ENCODE measurements around the gene P2RY6.

The P2RY6 gene

DNA sequence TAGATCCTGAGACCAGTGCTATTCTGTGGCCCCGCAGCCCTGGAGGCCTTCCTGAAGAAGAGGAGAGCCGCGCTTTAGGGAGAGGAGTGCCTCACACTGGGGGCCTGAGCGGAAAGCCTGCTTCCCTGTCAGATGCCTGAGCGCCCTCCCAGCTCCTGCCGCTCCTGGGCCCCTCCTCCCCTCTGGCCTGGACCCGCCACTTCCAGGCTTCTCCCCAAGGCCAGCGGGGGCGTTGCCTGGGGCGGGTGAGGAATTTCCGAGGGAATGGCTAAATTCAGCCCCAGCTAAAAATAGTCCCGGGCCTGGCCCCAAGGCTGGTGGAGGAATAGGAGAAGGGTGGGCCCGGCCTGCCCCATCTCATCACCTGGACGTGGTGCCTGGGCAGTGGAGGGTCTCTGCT lies 51.3 kb downstream of the P2RY6 start:
- no peak overlapping the region for H3K23ac ChIP-seq (ENCODE audit: low read depth, low read length, poor library complexity)
- peak overlapping the region; percentile 24 for H3K9ac ChIP-seq (ENCODE audit: low read depth, low read length, poor library complexity)
- WGBS, 2 donors (ENCODE audit: extremely low coverage in 2 of 2, insufficient read length in 2 of 2, insufficient replicate concordance in 1 of 2), result no CpG with 5 or more reads among the region's 14 CpGs
- H3K18ac ChIP-seq (ENCODE audit: low read length), result peak overlapping the region; percentile 88
- no peak for DNase-seq (ENCODE audit: low spot score)
- H3K14ac ChIP-seq (ENCODE audit: low read length), result no peak overlapping the region
- peaks cover 47 to 50% of the 10 kb centered on the region in 2 donors for H3K4me1 ChIP-seq (ENCODE audit: control insufficient read depth in 2 of 2, insufficient read depth in 1 of 2, low read depth in 1 of 2, low read length in 2 of 2)
- no peak overlapping the region for H2BK12ac ChIP-seq (ENCODE audit: low read length)
- H3K27me3 ChIP-seq (ENCODE audit: control insufficient read depth in 3 of 3, insufficient read depth in 3 of 3, low read depth in 1 of 3, low read length in 3 of 3), result no peaks in the 10 kb centered on the region
- peak overlapping the region; percentile 2 for H2BK120ac ChIP-seq (ENCODE audit: low read depth, low read length)
- H3K9me3 ChIP-seq (replicated peaks in 1 of 2; ENCODE audit: control insufficient read depth in 2 of 2, insufficient read depth in 1 of 2, low read depth in 1 of 2, low read length in 2 of 2), result no peaks in the 10 kb centered on the region
- no peak overlapping the region for H3K4ac ChIP-seq (ENCODE audit: low read length)
- H2BK5ac ChIP-seq (ENCODE audit: low read length), result peak overlapping the region; percentile 82
- H2AFZ ChIP-seq (ENCODE audit: low read length), result no peak overlapping the region
- no peak overlapping the region for H4K8ac ChIP-seq (ENCODE audit: low read depth, low read length)
- H3K4me3 ChIP-seq (ENCODE audit: low read length in 2 of 2), result no peak overlapping the region
- H3K36me3 ChIP-seq (replicated peaks in 1 of 2; ENCODE audit: control insufficient read depth in 2 of 2, insufficient read depth in 2 of 2, low read length in 2 of 2), result peaks cover 6 to 50% of the 10 kb centered on the region in 2 donors
- no peak overlapping the region for H4K91ac ChIP-seq (ENCODE audit: low read depth, low read length, poor library complexity)
- peak overlapping the region; percentile 35 for H3K4me2 ChIP-seq (ENCODE audit: insufficient read depth, low read length, poor library complexity, severe bottlenecking)
- H3K27ac ChIP-seq (replicated peaks; ENCODE audit: low read length), result peak overlapping the region; percentile 62
- peak overlapping the region; percentile 91 for H2AK5ac ChIP-seq (ENCODE audit: low read depth, low read length)
- H3K79me1 ChIP-seq (ENCODE audit: low read depth, low read length), result peaks cover 27% of the 10 kb centered on the region
- H2BK15ac ChIP-seq (ENCODE audit: low read length), result no peak overlapping the region

DNA sequence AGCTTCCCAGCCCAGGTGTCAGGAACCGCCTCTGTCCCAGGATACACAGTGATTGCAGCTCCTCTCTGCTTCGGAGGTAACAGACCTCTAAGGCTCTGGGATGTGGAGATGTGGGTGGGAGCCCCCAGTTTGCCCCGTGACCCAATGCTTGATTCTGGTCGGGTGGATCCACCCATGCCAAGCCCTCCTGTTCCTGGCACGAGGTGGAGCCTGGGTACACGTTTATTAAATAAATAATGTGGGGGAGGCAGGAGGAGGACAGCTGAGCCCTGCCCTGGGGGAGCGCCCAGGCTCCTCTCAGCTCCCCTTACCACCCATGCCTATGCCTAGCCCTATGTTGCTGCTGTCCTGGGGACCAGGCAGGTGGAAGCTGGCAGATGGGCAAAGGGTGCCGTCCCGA lies 52.0 kb downstream of the P2RY6 start:
- Histone ChIP-seq H3K9me3 (replicated peaks in 1 of 2; ENCODE audit: control insufficient read depth in 2 of 2, insufficient read depth in 1 of 2, low read depth in 1 of 2, low read length in 2 of 2) (no peaks in the 10 kb centered on the region), H3K23ac (ENCODE audit: low read depth, low read length, poor library complexity) (no peak overlapping the region), H2AK5ac (ENCODE audit: low read depth, low read length) (peak overlapping the region; percentile 87), H3K27ac (replicated peaks; ENCODE audit: low read length) (peak overlapping the region; percentile 62), H3K4me3 (ENCODE audit: low read length in 2 of 2) (no peak overlapping the region), H2BK12ac (ENCODE audit: low read length) (peak overlapping the region; percentile 67), H3K36me3 (replicated peaks in 1 of 2; ENCODE audit: control insufficient read depth in 2 of 2, insufficient read depth in 2 of 2, low read length in 2 of 2) (peaks cover 3 to 47% of the 10 kb centered on the region in 2 donors), H4K91ac (ENCODE audit: low read depth, low read length, poor library complexity) (no peak overlapping the region), H2BK5ac (ENCODE audit: low read length) (peak overlapping the region; percentile 82), H3K79me1 (ENCODE audit: low read depth, low read length) (peaks cover 27% of the 10 kb centered on the region), H3K4me2 (ENCODE audit: insufficient read depth, low read length, poor library complexity, severe bottlenecking) (no peak overlapping the region), H4K8ac (ENCODE audit: low read depth, low read length) (no peak overlapping the region), H2AFZ (ENCODE audit: low read length) (no peak overlapping the region), H3K27me3 (ENCODE audit: control insufficient read depth in 3 of 3, insufficient read depth in 3 of 3, low read depth in 1 of 3, low read length in 3 of 3) (no peaks in the 10 kb centered on the region), H2BK120ac (ENCODE audit: low read depth, low read length) (peak overlapping the region; percentile 77), H3K18ac (ENCODE audit: low read length) (peak overlapping the region; percentile 88), H3K4me1 (ENCODE audit: control insufficient read depth in 2 of 2, insufficient read depth in 1 of 2, low read depth in 1 of 2, low read length in 2 of 2) (peaks cover 53 to 55% of the 10 kb centered on the region in 2 donors), H2BK15ac (ENCODE audit: low read length) (peak overlapping the region; percentile 47), H3K9ac (ENCODE audit: low read depth, low read length, poor library complexity) (no peak overlapping the region), H3K4ac (ENCODE audit: low read length) (no peak overlapping the region), H3K14ac (ENCODE audit: low read length) (no peak overlapping the region)
- no CpG with 5 or more reads among the region's 9 CpGs for WGBS, 2 donors (ENCODE audit: extremely low coverage in 2 of 2, insufficient read length in 2 of 2, insufficient replicate concordance in 1 of 2)
- no peak for DNase-seq (ENCODE audit: low spot score)

DNA sequence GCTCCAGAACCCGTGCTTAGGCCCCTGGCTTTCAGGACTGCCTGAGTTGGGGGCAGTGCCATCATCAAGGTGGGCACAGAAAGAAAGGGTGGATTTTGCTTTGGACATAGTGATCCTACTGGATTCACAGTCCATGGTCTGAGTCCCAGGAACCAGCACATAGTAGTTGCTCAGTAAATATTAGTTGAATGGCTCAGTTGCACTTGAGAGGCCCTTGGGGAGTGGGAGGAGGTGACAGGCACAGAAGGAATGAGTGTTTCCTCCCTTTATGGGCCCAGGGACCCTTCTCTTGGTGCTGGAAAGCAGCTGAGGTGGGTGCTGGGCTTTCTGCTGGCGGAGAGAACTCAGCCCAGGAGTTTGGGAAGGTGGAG lies 52.5 kb downstream of the P2RY6 start:
- H3K4me3 ChIP-seq (ENCODE audit: low read length in 2 of 2), result no peak overlapping the region
- H3K4me1 ChIP-seq (ENCODE audit: control insufficient read depth in 2 of 2, insufficient read depth in 1 of 2, low read depth in 1 of 2, low read length in 2 of 2), result peaks cover 55% of the 10 kb centered on the region in 2 donors
- peak overlapping the region; percentile 47 for H2BK15ac ChIP-seq (ENCODE audit: low read length)
- H2AFZ ChIP-seq (ENCODE audit: low read length), result no peak overlapping the region
- no peak overlapping the region for H4K91ac ChIP-seq (ENCODE audit: low read depth, low read length, poor library complexity)
- no peak for DNase-seq (ENCODE audit: low spot score)
- no peak overlapping the region for H3K23ac ChIP-seq (ENCODE audit: low read depth, low read length, poor library complexity)
- no CpG with 5 or more reads among the region's 2 CpGs for WGBS, 2 donors (ENCODE audit: extremely low coverage in 2 of 2, insufficient read length in 2 of 2, insufficient replicate concordance in 1 of 2)
- no peak overlapping the region for H4K8ac ChIP-seq (ENCODE audit: low read depth, low read length)
- peak overlapping the region; percentile 88 for H3K18ac ChIP-seq (ENCODE audit: low read length)
- peaks cover 3 to 42% of the 10 kb centered on the region in 2 donors for H3K36me3 ChIP-seq (replicated peaks in 1 of 2; ENCODE audit: control insufficient read depth in 2 of 2, insufficient read depth in 2 of 2, low read length in 2 of 2)
- H2BK5ac ChIP-seq (ENCODE audit: low read length), result peak overlapping the region; percentile 71
- no peak overlapping the region for H3K9ac ChIP-seq (ENCODE audit: low read depth, low read length, poor library complexity)
- H2AK5ac ChIP-seq (ENCODE audit: low read depth, low read length), result peak overlapping the region; percentile 43
- no peaks in the 10 kb centered on the region for H3K9me3 ChIP-seq (replicated peaks in 1 of 2; ENCODE audit: control insufficient read depth in 2 of 2, insufficient read depth in 1 of 2, low read depth in 1 of 2, low read length in 2 of 2)
- H3K4me2 ChIP-seq (ENCODE audit: insufficient read depth, low read length, poor library complexity, severe bottlenecking), result no peak overlapping the region
- H3K14ac ChIP-seq (ENCODE audit: low read length), result peak overlapping the region; percentile 27
- H2BK120ac ChIP-seq (ENCODE audit: low read depth, low read length), result no peak overlapping the region
- no peaks in the 10 kb centered on the region for H3K27me3 ChIP-seq (ENCODE audit: control insufficient read depth in 3 of 3, insufficient read depth in 3 of 3, low read depth in 1 of 3, low read length in 3 of 3)
- H3K27ac ChIP-seq (replicated peaks; ENCODE audit: low read length), result peak overlapping the region; percentile 68
- peak overlapping the region; percentile 39 for H3K4ac ChIP-seq (ENCODE audit: low read length)
- no peak overlapping the region for H2BK12ac ChIP-seq (ENCODE audit: low read length)
- peaks cover 25% of the 10 kb centered on the region for H3K79me1 ChIP-seq (ENCODE audit: low read depth, low read length)

DNA sequence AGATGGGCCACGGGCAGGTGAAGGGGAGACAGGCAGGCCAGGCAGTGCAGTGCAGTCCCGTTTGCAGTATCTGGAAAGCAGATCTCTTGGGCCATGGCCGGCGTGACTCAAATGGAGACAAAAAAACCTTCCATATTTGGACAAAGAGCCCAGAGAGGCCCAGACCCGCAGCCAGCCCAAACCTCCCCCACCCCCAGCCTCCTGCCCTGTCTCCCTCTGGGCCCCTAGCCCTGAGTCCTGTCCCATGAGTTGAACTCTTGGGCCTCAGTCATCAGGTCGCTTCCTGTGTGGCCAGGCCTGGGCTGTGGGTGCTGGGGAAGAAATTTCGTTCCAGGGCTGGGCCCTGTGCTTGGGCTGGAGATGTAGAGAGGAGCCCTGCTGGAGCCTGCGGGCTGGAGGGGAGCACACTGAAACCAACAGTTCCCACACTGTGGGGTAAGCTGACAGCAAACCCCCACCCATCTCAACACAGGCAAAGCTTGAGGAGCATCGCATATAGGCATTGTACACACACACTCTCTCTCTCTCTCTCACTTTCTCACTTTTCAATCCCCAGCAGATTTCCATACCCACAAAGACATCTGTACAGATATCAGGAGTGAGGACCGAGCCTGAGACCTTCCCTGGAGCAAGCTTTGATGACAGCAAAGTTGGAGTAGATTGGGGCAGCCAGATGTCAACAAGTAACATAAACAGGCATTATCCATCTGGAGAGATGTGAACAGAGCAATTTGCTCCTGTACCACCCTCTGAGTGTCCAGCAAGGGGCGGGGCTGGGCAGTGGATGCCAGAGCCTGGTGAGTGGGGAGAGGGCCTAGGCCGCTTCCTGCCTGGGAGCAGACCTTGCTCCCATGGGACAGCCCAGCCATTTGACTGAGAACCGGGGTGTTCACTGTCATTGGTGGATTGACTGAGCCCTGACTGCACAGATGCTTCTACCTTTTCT lies 53.2 kb downstream of the P2RY6 start:
- peaks cover 25% of the 10 kb centered on the region for H3K79me1 ChIP-seq (ENCODE audit: low read depth, low read length)
- no peaks in the 10 kb centered on the region for H3K27me3 ChIP-seq (ENCODE audit: control insufficient read depth in 3 of 3, insufficient read depth in 3 of 3, low read depth in 1 of 3, low read length in 3 of 3)
- no peak overlapping the region for H3K9ac ChIP-seq (ENCODE audit: low read depth, low read length, poor library complexity)
- H3K4me2 ChIP-seq (ENCODE audit: insufficient read depth, low read length, poor library complexity, severe bottlenecking), result no peak overlapping the region
- peak overlapping the region; percentile 88 for H3K18ac ChIP-seq (ENCODE audit: low read length)
- H4K8ac ChIP-seq (ENCODE audit: low read depth, low read length), result no peak overlapping the region
- no peaks in the 10 kb centered on the region for H3K9me3 ChIP-seq (replicated peaks in 1 of 2; ENCODE audit: control insufficient read depth in 2 of 2, insufficient read depth in 1 of 2, low read depth in 1 of 2, low read length in 2 of 2)
- H2BK12ac ChIP-seq (ENCODE audit: low read length), result no peak overlapping the region
- H4K91ac ChIP-seq (ENCODE audit: low read depth, low read length, poor library complexity), result no peak overlapping the region
- H2BK15ac ChIP-seq (ENCODE audit: low read length), result peak overlapping the region; percentile 47
- peaks cover 57 to 61% of the 10 kb centered on the region in 2 donors for H3K4me1 ChIP-seq (ENCODE audit: control insufficient read depth in 2 of 2, insufficient read depth in 1 of 2, low read depth in 1 of 2, low read length in 2 of 2)
- H2AFZ ChIP-seq (ENCODE audit: low read length), result no peak overlapping the region
- H3K23ac ChIP-seq (ENCODE audit: low read depth, low read length, poor library complexity), result no peak overlapping the region
- no peak for DNase-seq (ENCODE audit: low spot score)
- peaks cover 3 to 39% of the 10 kb centered on the region in 2 donors for H3K36me3 ChIP-seq (replicated peaks in 1 of 2; ENCODE audit: control insufficient read depth in 2 of 2, insufficient read depth in 2 of 2, low read length in 2 of 2)
- no peak overlapping the region for H3K4ac ChIP-seq (ENCODE audit: low read length)
- peak overlapping the region; percentile 71 for H2BK5ac ChIP-seq (ENCODE audit: low read length)
- peak overlapping the region; percentile 68 for H3K27ac ChIP-seq (replicated peaks; ENCODE audit: low read length)
- WGBS, 2 donors (ENCODE audit: extremely low coverage in 2 of 2, insufficient read length in 2 of 2, insufficient replicate concordance in 1 of 2), result no CpG with 5 or more reads among the region's 13 CpGs
- no peak overlapping the region for H2BK120ac ChIP-seq (ENCODE audit: low read depth, low read length)
- H2AK5ac ChIP-seq (ENCODE audit: low read depth, low read length), result peak overlapping the region; percentile 43
- no peak overlapping the region for H3K4me3 ChIP-seq (ENCODE audit: low read length in 2 of 2)
- peak overlapping the region; percentile 27 for H3K14ac ChIP-seq (ENCODE audit: low read length)

Measured in neuronal stem cell (in vitro differentiated cells).